ENCODE data around the gene STAG1.

GRCh38 chr3:136752172-136752421, at the start of gene STAG1:
- TF ChIP-seq CTCF (IDR thresholded peaks at IDR 0.05; ENCODE audit: poor library complexity, severe bottlenecking) (peak; percentile 100), POLR2AphosphoS5 (IDR thresholded peaks at IDR 0.05) (peak; percentile 81), TAF1 (IDR thresholded peaks at IDR 0.05; ENCODE audit: low read depth) (peak; percentile 66), MXI1 (conservative IDR thresholded peaks at IDR 0.05; ENCODE audit: poor library complexity, severe bottlenecking) (no peak), EZH2 (IDR thresholded peaks at IDR 0.05; ENCODE audit: borderline replicate concordance, insufficient read depth, low read length, poor library complexity, severe bottlenecking) (no peak), EP300 (conservative IDR thresholded peaks at IDR 0.05; ENCODE audit: poor library complexity, severe bottlenecking) (no peak), RAD21 (conservative IDR thresholded peaks at IDR 0.05) (peak; percentile 97)
- TF ChIP-seq, protein P1, sequence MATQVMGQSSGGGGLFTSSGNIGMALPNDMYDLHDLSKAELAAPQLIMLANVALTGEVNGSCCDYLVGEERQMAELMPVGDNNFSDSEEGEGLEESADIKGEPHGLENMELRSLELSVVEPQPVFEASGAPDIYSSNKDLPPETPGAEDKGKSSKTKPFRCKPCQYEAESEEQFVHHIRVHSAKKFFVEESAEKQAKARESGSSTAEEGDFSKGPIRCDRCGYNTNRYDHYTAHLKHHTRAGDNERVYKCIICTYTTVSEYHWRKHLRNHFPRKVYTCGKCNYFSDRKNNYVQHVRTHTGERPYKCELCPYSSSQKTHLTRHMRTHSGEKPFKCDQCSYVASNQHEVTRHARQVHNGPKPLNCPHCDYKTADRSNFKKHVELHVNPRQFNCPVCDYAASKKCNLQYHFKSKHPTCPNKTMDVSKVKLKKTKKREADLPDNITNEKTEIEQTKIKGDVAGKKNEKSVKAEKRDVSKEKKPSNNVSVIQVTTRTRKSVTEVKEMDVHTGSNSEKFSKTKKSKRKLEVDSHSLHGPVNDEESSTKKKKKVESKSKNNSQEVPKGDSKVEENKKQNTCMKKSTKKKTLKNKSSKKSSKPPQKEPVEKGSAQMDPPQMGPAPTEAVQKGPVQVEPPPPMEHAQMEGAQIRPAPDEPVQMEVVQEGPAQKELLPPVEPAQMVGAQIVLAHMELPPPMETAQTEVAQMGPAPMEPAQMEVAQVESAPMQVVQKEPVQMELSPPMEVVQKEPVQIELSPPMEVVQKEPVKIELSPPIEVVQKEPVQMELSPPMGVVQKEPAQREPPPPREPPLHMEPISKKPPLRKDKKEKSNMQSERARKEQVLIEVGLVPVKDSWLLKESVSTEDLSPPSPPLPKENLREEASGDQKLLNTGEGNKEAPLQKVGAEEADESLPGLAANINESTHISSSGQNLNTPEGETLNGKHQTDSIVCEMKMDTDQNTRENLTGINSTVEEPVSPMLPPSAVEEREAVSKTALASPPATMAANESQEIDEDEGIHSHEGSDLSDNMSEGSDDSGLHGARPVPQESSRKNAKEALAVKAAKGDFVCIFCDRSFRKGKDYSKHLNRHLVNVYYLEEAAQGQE (IDR thresholded peaks at IDR 0.05; ENCODE audit: borderline replicate concordance): peak; percentile 22

Data from neural cell (in vitro differentiated cells).